ENCODE results near the gene PIGBOS1. TPM values are rescaled to one million over a fixed set of nuclear protein-coding genes. Genes with fewer than 3 reads are reported as not detected.

The PIGBOS1 gene
- total RNA-seq, 2 experiments from 2014 or later = 6.2 to 10.1 TPM

DNA sequence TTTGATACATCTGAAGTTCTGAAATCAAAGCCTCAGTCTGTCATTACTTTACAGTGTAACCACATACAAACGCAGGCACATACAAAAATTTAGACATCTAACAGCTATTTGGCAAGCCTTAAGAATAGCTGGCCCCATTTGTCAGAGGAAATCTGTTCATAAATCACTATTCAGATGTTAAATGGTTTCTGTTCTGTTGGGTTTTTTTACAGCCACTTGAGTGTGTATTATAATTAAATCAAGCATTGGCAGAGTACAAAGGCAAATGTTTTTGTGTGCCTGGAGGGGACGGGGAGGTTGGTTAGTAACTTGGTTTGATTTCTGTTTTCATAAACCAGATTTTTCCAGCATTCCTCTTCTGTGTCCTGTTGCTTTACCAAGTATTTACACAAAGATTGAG, 24.2 kb upstream of the PIGBOS1 start:
- intact Hi-C loops (cut with DNase I, micrococcal nuclease) = no loop called here
- Mint-ChIP-seq H3K4me1 (ENCODE audit: low read depth) (no peaks in the 10 kb centered on the region), H3K27me3 (no peaks in the 10 kb centered on the region), H3K27ac (no peak overlapping the region), H3K36me3 (ENCODE audit: low read depth) (peaks cover 74% of the 10 kb centered on the region), H3K9me3 (no peaks in the 10 kb centered on the region), H3K4me3 (no peak overlapping the region)
- H3K4me3 ChIP-seq (ENCODE audit: low read length) = no peak overlapping the region
- H3K9me3 ChIP-seq (ENCODE audit: control insufficient read depth in 1 of 2, insufficient read depth in 1 of 2, low read length in 2 of 2) = no peaks in the 10 kb centered on the region
- ChIA-PET CTCF (no interaction called here), POLR2A (interaction anchor here (1.0 kb wide), 1 partner anchor 24 kb away, joined by 4 read pairs; the partner anchor contains the start of genes PIGB and PIGBOS1)
- TF ChIP-seq, protein P1, sequence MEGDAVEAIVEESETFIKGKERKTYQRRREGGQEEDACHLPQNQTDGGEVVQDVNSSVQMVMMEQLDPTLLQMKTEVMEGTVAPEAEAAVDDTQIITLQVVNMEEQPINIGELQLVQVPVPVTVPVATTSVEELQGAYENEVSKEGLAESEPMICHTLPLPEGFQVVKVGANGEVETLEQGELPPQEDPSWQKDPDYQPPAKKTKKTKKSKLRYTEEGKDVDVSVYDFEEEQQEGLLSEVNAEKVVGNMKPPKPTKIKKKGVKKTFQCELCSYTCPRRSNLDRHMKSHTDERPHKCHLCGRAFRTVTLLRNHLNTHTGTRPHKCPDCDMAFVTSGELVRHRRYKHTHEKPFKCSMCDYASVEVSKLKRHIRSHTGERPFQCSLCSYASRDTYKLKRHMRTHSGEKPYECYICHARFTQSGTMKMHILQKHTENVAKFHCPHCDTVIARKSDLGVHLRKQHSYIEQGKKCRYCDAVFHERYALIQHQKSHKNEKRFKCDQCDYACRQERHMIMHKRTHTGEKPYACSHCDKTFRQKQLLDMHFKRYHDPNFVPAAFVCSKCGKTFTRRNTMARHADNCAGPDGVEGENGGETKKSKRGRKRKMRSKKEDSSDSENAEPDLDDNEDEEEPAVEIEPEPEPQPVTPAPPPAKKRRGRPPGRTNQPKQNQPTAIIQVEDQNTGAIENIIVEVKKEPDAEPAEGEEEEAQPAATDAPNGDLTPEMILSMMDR (IDR thresholded peaks at IDR 0.05) = no peak
- peaks cover 56% of the 10 kb centered on the region for H3K36me3 ChIP-seq (ENCODE audit: insufficient read depth, low read length)
- ATAC-seq (ENCODE audit: poor library complexity) (no peak), DNase-seq (no peak)
- no peak overlapping the region for H3K27ac ChIP-seq (ENCODE audit: low read depth in 1 of 2, low read length in 2 of 2)
- H3K27me3 ChIP-seq (ENCODE audit: control insufficient read depth in 1 of 2, insufficient read depth in 2 of 2, low read length in 2 of 2) = no peaks in the 10 kb centered on the region
- no peaks in the 10 kb centered on the region for H3K4me1 ChIP-seq (ENCODE audit: insufficient read depth, low read length)

DNA sequence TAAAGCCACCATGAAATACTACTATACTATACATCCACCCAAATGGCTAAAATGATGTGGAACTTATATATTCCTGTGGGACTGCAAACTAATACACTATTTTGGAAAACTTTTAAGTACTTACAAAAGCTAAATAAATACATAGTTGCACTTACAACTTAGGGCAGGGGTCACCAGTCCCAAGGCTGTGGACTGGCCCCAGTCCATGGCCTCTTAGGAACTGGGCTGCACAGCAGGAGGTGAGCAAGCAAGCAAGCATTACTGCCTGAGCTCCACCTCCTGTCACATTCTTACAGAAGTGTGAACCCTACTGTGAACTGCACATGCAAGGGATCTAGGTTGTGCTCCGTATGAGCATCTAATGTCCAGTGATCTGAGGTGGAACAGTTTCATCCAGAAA, 18.2 kb upstream of the PIGBOS1 start:
- Histone ChIP-seq H3K4me3 (ENCODE audit: low read length) (no peak overlapping the region), H3K4me1 (ENCODE audit: insufficient read depth, low read length) (no peaks in the 10 kb centered on the region), H3K27me3 (ENCODE audit: control insufficient read depth in 1 of 2, insufficient read depth in 2 of 2, low read length in 2 of 2) (no peaks in the 10 kb centered on the region), H3K9me3 (ENCODE audit: control insufficient read depth in 1 of 2, insufficient read depth in 1 of 2, low read length in 2 of 2) (no peaks in the 10 kb centered on the region), H3K27ac (ENCODE audit: low read depth in 1 of 2, low read length in 2 of 2) (no peak overlapping the region), H3K36me3 (ENCODE audit: insufficient read depth, low read length) (peaks cover 72% of the 10 kb centered on the region)
- no peak overlapping the region for H3K4me3 Mint-ChIP-seq
- ATAC-seq (ENCODE audit: poor library complexity) (no peak), DNase-seq (no peak)
- CTCF ChIA-PET = no interaction called here
- POLR2A ChIA-PET = no interaction called here
- TF ChIP-seq, protein P1 (IDR thresholded peaks at IDR 0.05) = no peak
- H3K9me3 Mint-ChIP-seq = no peaks in the 10 kb centered on the region
- peaks cover 70% of the 10 kb centered on the region for H3K36me3 Mint-ChIP-seq (ENCODE audit: low read depth)
- H3K27ac Mint-ChIP-seq = no peak overlapping the region
- no peaks in the 10 kb centered on the region for H3K4me1 Mint-ChIP-seq (ENCODE audit: low read depth)
- intact Hi-C loops (cut with DNase I, micrococcal nuclease) = no loop called here
- no peaks in the 10 kb centered on the region for H3K27me3 Mint-ChIP-seq

DNA sequence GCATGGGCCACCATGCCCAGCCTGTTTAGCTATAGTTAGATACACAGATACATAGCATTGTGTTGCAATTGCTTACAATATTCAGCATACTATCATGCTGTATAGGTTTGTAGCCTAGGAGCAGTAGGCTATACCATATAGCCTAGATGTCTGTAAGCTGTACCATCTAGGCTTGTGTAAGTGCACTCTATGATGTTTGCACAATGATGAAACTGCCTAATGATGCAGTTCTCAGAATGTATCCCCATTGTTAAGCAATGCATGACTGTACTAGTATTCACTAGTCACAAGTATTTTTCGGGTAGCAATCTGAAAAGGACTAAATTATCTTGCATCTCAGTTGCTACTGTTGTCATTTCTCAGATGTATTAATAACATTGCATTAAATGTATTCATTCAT, 16.1 kb upstream of the PIGBOS1 start:
- POLR2A ChIA-PET = interaction anchor here (1.1 kb wide), 1 partner anchor 16 kb away, joined by 5 read pairs; the partner anchor contains the start of genes PIGB and PIGBOS1
- DNase-seq (no peak), ATAC-seq (ENCODE audit: poor library complexity) (no peak)
- Histone ChIP-seq H3K27ac (ENCODE audit: low read depth in 1 of 2, low read length in 2 of 2) (no peak overlapping the region), H3K9me3 (ENCODE audit: control insufficient read depth in 1 of 2, insufficient read depth in 1 of 2, low read length in 2 of 2) (no peaks in the 10 kb centered on the region), H3K27me3 (ENCODE audit: control insufficient read depth in 1 of 2, insufficient read depth in 2 of 2, low read length in 2 of 2) (no peaks in the 10 kb centered on the region), H3K4me1 (ENCODE audit: insufficient read depth, low read length) (no peaks in the 10 kb centered on the region), H3K36me3 (ENCODE audit: insufficient read depth, low read length) (peaks cover 75% of the 10 kb centered on the region), H3K4me3 (ENCODE audit: low read length) (no peak overlapping the region)
- H3K4me3 Mint-ChIP-seq = no peak overlapping the region
- TF ChIP-seq, protein P1 (IDR thresholded peaks at IDR 0.05) = no peak
- H3K9me3 Mint-ChIP-seq = no peaks in the 10 kb centered on the region
- no peak overlapping the region for H3K27ac Mint-ChIP-seq
- intact Hi-C loops (cut with DNase I, micrococcal nuclease) = no loop called here
- CTCF ChIA-PET = no interaction called here
- no peaks in the 10 kb centered on the region for H3K4me1 Mint-ChIP-seq (ENCODE audit: low read depth)
- H3K36me3 Mint-ChIP-seq (ENCODE audit: low read depth) = peaks cover 76% of the 10 kb centered on the region
- H3K27me3 Mint-ChIP-seq = no peaks in the 10 kb centered on the region

All from CD4-positive, alpha-beta T cell (primary cell).